Panc1 (cell line): ENCODE measurements around the gene NDOR1. TPM values are rescaled to one million over a fixed set of nuclear protein-coding genes. Genes with fewer than 3 reads are reported as not detected.

Experiments
- ATAC-seq: fragments of 200-7000 bp; cut with Tn5 transposase; 2 replicates; pipeline ENCODE4 v1.9.1; 2020; ENCODE audit warnings: mild to moderate bottlenecking, moderate library complexity
- BruUV-seq: library from RNA; stranded (reverse); fragments of 400-500 nt; replicated peaks from 2 replicates; lab custom pipeline; 2021; lab: Mats Ljungman, UMichigan
- CTCF ChIA-PET: fragments of 300-600 bp; sonication (Branson Sonifier 250); formaldehyde crosslinking; loops from one replicate; lab custom pipeline; 2022; ENCODE audit warnings: antibody characterized with exemption; lab: Charles Lee
- POLR2A ChIA-PET: fragments of 300-600 bp; sonication (Branson Sonifier 250); formaldehyde crosslinking; loops from one replicate; lab custom pipeline; 2022; ENCODE audit warnings: antibody characterized with exemption; lab: Charles Lee
- DNase-seq: peaks from one replicate; pipeline ENCODE4 v3.0.0-alpha.2; 2010; ENCODE audit warnings: low read depth, low spot score
- H3K27ac ChIP-seq: 2 replicates; pipeline ENCODE4 v1.5.1; 2011; ENCODE audit warnings: mild to moderate bottlenecking, low read length, inconsistent platforms
- H3K27me3 ChIP-seq: fragments of 200-500 bp; sonication (Bioruptor generic); 2 replicates; pipeline ENCODE4 v1.6.0; 2014; ENCODE audit warnings: low read length, inconsistent platforms; ENCODE audit not compliant: control insufficient read depth, insufficient read depth
- H3K36me3 ChIP-seq: fragments of 200-500 bp; sonication (Bioruptor generic); 2 replicates; pipeline ENCODE4 v1.5.1; 2014; ENCODE audit warnings: inconsistent platforms, mild to moderate bottlenecking, low read length, moderate library complexity; ENCODE audit not compliant: control insufficient read depth, insufficient read depth
- H3K4me1 ChIP-seq: 2 replicates; pipeline ENCODE4 v1.5.1; 2011; ENCODE audit warnings: inconsistent platforms, mild to moderate bottlenecking, low read length, moderate library complexity; ENCODE audit not compliant: control insufficient read depth, insufficient read depth
- H3K4me3 ChIP-seq, 2 experiments: 2 replicates each; pipeline ENCODE4 v1.5.1; 2011 to 2012; ENCODE audit warnings: low read depth in 2 of 2, low read length in 2 of 2, mild to moderate bottlenecking in 2 of 2, inconsistent platforms in 1 of 2, moderate library complexity in 1 of 2
- H3K9me3 ChIP-seq: fragments of 200-500 bp; sonication (Bioruptor generic); 2 replicates; pipeline ENCODE4 v1.5.1; 2014; ENCODE audit warnings: low read depth, mild to moderate bottlenecking, inconsistent platforms, low read length, moderate library complexity; ENCODE audit not compliant: control insufficient read depth, insufficient read depth
- POLR2AphosphoS5 ChIP-seq: IDR thresholded peaks from 2 replicates; pipeline ENCODE4 v1.6.1; 2012; ENCODE audit warnings: mild to moderate bottlenecking, low read depth, low read length, moderate library complexity
- SIN3A ChIP-seq: IDR thresholded peaks from 2 replicates; pipeline ENCODE4 v1.6.1; 2012; ENCODE audit warnings: low read depth, mild to moderate bottlenecking, low read length, moderate library complexity, borderline replicate concordance; ENCODE audit not compliant: insufficient read depth
- TCF7L2 ChIP-seq: IDR thresholded peaks from 2 replicates; pipeline ENCODE4 v1.6.1; 2011; ENCODE audit warnings: mild to moderate bottlenecking, low read depth, low read length, inconsistent platforms
- in situ Hi-C: cut with HindIII; loops from 2 replicates; pipeline ENCODE4 v1.10.0; 2016; ENCODE audit warnings: low sequenced_read_pairs, low pct_unique_long_range_greater_than_20kb
- intact Hi-C: fragments of 100-400 bp; cut with micrococcal nuclease; formaldehyde crosslinking; loops from one replicate; pipeline ENCODE4 v1.10.0; 2022; ENCODE audit not compliant: unreplicated experiment
- total RNA-seq: library from RNA; stranded (reverse); gene quantifications from one replicate; pipeline ENCODE4 v1.2.1, GENCODE V29; 2021; ENCODE audit not compliant: unreplicated experiment
- TF ChIP-seq, protein P1 (sequence below), 2 experiments: IDR thresholded peaks; 2 replicates each; pipeline ENCODE4 v1.6.1; 2011 to 2012; ENCODE audit warnings: low read depth in 2 of 2, control low read depth in 1 of 2, low read length in 1 of 2, mild to moderate bottlenecking in 1 of 2, moderate library complexity in 1 of 2; ENCODE audit not compliant: insufficient read depth in 1 of 2
- TF ChIP-seq, protein P2 (sequence below): fragments of 450-650 bp; IDR thresholded peaks from 2 replicates; pipeline ENCODE4 v1.5.1; 2017; ENCODE audit warnings: mild to moderate bottlenecking

NDOR1 gene
- total RNA-seq, 1 experiment from 2014 or later: 15.6 TPM

DNA sequence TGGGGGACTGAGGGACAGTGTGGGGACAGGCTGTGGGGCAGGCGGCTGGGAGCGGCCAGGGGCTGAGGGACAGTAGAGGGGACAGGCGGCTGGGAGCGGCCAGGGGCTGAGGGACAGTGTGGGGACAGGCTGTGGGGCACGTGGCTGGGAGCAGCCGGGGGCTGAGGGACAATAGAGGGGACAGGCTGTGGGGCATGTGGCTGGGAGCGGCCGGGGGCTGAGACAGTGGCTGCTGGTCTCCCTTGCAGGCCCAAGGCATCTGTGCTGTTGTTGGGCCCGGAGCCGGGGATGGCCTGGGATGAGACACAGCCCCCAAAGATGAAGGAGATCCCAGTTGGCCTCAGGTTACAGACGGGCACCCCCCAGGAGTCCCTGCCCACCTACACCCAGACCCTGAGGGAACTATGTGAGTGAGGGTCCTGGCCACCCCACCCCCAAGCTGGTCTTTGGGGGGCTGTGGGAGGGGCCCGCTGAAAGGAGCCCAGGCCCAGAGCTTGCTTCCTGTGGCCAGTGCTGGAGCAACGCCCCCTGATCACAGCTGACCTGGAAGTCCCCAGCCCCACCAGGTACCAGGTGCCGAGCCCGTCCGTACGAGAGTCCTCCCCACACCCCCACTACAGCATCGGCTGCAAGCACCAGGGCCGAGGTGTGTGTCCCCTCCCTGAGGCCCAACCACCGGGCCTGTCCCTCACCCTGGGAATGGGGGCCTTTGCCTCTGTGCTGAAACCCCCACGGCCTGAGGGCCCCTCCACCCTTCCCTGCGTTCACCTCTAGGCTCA is 46.2 kb downstream of the NDOR1 start:
- no peak overlapping the region for H3K4me3 ChIP-seq
- ChIA-PET POLR2A (no interaction called here), CTCF (interaction anchor here (1.0 kb wide), 1 partner anchor 15 kb away, joined by 3 read pairs; no protein-coding TSS in a partner anchor)
- no TSS peak for BruUV-seq
- H3K4me1 ChIP-seq: peaks cover 16% of the 10 kb centered on the region
- H3K9me3 ChIP-seq: no peaks in the 10 kb centered on the region
- no peak for DNase-seq
- H3K27me3 ChIP-seq: no peaks in the 10 kb centered on the region
- ATAC-seq: no peak
- no peak overlapping the region for H3K27ac ChIP-seq
- intact Hi-C loops (no loop called here), in situ Hi-C loops (no loop called here)
- no peak for TF ChIP-seq SIN3A
- TF ChIP-seq, protein P1, sequence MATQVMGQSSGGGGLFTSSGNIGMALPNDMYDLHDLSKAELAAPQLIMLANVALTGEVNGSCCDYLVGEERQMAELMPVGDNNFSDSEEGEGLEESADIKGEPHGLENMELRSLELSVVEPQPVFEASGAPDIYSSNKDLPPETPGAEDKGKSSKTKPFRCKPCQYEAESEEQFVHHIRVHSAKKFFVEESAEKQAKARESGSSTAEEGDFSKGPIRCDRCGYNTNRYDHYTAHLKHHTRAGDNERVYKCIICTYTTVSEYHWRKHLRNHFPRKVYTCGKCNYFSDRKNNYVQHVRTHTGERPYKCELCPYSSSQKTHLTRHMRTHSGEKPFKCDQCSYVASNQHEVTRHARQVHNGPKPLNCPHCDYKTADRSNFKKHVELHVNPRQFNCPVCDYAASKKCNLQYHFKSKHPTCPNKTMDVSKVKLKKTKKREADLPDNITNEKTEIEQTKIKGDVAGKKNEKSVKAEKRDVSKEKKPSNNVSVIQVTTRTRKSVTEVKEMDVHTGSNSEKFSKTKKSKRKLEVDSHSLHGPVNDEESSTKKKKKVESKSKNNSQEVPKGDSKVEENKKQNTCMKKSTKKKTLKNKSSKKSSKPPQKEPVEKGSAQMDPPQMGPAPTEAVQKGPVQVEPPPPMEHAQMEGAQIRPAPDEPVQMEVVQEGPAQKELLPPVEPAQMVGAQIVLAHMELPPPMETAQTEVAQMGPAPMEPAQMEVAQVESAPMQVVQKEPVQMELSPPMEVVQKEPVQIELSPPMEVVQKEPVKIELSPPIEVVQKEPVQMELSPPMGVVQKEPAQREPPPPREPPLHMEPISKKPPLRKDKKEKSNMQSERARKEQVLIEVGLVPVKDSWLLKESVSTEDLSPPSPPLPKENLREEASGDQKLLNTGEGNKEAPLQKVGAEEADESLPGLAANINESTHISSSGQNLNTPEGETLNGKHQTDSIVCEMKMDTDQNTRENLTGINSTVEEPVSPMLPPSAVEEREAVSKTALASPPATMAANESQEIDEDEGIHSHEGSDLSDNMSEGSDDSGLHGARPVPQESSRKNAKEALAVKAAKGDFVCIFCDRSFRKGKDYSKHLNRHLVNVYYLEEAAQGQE (IDR thresholded peaks at IDR 0.05; ENCODE audit: insufficient read depth in 1 of 2, low read depth in 2 of 2, low read length in 1 of 2): no peak
- TF ChIP-seq, protein P2, sequence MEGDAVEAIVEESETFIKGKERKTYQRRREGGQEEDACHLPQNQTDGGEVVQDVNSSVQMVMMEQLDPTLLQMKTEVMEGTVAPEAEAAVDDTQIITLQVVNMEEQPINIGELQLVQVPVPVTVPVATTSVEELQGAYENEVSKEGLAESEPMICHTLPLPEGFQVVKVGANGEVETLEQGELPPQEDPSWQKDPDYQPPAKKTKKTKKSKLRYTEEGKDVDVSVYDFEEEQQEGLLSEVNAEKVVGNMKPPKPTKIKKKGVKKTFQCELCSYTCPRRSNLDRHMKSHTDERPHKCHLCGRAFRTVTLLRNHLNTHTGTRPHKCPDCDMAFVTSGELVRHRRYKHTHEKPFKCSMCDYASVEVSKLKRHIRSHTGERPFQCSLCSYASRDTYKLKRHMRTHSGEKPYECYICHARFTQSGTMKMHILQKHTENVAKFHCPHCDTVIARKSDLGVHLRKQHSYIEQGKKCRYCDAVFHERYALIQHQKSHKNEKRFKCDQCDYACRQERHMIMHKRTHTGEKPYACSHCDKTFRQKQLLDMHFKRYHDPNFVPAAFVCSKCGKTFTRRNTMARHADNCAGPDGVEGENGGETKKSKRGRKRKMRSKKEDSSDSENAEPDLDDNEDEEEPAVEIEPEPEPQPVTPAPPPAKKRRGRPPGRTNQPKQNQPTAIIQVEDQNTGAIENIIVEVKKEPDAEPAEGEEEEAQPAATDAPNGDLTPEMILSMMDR: no peak
- no peak for TF ChIP-seq TCF7L2
- TF ChIP-seq POLR2AphosphoS5: no peak
- no peaks in the 10 kb centered on the region; the same call in 1 of the 2 replicates for H3K36me3 ChIP-seq

DNA sequence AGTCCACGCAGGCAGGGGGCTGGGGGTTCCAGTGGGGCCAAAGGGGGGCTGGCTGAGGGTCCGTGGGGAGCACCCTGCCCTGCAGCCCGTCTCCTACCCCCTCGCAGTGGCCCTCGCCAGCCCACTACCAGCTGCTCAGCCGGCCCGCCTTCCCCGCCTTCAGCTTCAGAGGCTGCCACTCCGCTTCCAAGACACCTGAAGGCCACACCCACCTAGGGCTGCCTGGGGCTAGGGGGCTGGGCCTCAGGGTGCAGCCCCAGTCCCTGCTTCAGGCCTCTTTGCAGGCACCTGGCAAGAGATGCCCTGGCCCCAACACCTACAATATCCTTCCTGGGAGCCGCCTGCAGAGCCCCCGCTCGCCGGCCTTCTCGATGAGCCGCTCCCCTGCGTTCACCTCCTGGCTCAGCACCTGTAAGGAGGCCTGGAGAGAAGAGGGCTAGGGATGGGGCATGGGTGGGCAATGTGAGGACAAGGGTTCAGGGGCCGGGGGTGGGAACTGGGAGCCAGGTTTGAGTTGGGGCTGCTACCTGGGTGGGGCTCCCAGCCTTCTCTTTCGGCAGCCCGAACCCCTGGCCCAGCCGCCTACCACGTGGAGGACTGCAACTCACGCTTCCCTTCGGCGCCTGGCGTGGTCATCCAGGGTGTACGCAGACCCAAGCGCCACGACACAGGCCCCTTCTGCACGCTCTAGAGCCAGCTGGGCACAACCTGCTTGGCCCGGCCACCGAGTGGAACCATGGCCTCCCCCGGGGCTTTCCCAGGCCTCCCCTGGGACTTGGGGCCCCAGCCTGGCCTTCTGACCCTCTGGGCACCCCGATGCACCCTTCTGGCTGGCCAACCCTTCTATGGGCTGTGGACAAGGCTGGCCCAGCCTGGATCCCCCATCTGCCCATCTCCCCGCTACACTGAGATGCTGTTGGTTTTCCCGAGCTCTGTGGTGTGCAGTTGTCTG is 47.3 kb downstream of the NDOR1 start:
- no peak for ATAC-seq
- BruUV-seq: no TSS peak
- intact Hi-C loops (no loop called here), in situ Hi-C loops (no loop called here)
- no peak overlapping the region for H3K27ac ChIP-seq
- DNase-seq: no peak
- ChIA-PET POLR2A (interaction anchor here (1.6 kb wide), 1 partner anchor 10 kb away, joined by 4 read pairs; no protein-coding TSS in a partner anchor), CTCF (no interaction called here)
- H3K36me3 ChIP-seq: no peaks in the 10 kb centered on the region; the same call in 1 of the 2 replicates
- TF ChIP-seq TCF7L2 (no peak), POLR2AphosphoS5 (no peak), SIN3A (no peak)
- TF ChIP-seq, protein P1 (IDR thresholded peaks at IDR 0.05; ENCODE audit: insufficient read depth in 1 of 2, low read depth in 2 of 2, low read length in 1 of 2): no peak
- TF ChIP-seq, protein P2: no peak
- H3K27me3 ChIP-seq: no peaks in the 10 kb centered on the region
- no peaks in the 10 kb centered on the region for H3K9me3 ChIP-seq
- no peak overlapping the region for H3K4me3 ChIP-seq
- peaks cover 16% of the 10 kb centered on the region for H3K4me1 ChIP-seq
